KBM-7 (cell line): Measurements from ENCODE around the gene FAM181A.

Experiments
- DNase-seq: peaks from one replicate; pipeline ENCODE4 v3.0.0-alpha.2; 2015
- in situ Hi-C: fragments of 300-500 bp; cut with MboI; formaldehyde crosslinking; loops from 2 replicates; pipeline ENCODE4 v1.14.3; 2020; ENCODE audit warnings: low sequenced_read_pairs, low pct_unique_long_range_greater_than_20kb, mixed read lengths

FAM181A gene

DNA sequence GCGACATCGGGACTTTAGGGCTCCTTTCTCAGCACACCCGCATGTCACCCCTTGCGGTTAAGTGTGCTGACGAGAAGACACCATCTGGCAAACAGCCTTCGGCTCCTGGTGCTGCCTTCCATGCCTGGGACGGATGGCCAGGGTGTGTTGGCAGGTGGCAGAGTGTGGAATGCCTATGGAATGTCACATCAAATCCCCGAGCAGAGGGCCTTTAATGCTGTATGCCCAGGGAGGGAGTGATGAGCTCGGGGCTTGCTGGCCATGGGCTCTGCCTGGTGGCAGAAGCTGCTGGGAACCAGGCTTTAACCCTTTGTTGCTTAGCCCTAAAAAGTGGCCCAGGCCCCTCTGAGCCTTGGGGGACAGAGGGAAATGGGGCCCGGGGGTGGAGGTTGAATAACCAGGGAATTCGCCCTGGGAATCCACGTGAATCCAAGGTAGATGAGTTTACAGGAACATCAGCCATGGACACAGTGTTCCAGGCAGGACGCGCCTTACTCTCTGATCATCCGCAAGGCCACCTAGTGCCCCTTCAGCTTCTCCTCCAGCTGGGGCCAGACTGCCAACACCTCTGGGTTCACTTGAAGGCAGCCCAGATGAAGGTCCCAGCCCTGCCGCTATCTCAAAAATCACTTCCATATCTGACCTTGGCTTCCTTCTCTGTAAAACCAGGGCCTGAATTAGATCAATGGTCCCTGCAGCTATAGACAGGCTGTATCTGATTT lies 17.4 kb downstream of the FAM181A start:
- DNase-seq = no peak
- in situ Hi-C loops = no loop called here

DNA sequence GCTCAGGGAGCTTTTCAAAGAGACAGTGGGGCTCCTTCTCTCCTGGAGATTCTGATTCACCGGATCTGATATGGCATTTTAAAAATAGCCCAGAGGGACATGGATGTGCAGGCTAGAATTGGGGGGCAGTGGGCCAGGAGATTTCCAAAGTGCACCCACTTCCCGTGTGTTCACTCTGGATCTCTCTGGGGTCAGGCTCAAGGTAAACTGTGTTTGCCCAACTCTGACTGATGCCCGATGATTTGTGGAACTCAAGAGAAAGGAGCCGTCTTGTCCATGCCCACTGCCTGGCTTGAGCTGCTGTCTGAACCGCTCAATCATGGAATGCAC lies 17.9 kb downstream of the FAM181A start:
- in situ Hi-C loops = no loop called here
- DNase-seq = no peak

DNA sequence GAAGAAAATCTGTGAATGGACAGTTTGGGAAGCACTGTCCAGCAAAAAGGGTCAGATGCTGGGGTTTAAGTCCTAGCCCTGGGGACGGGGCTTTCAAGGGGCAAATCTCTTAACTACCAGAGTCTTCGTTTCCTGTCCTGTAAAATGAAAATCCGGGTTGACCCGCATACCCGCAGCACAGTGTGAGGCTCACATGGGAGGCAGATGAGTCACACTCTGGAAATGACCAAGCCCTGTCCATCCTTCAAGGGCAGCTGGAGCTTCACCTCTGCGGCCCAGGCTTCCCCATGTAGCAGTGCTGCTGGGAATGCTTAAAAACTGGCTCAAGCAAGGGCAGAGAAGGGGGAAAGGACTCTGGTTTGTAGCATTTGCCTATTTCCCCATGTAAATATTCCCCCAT lies 19.0 kb downstream of the FAM181A start:
- in situ Hi-C loops = no loop called here
- DNase-seq = no peak

DNA sequence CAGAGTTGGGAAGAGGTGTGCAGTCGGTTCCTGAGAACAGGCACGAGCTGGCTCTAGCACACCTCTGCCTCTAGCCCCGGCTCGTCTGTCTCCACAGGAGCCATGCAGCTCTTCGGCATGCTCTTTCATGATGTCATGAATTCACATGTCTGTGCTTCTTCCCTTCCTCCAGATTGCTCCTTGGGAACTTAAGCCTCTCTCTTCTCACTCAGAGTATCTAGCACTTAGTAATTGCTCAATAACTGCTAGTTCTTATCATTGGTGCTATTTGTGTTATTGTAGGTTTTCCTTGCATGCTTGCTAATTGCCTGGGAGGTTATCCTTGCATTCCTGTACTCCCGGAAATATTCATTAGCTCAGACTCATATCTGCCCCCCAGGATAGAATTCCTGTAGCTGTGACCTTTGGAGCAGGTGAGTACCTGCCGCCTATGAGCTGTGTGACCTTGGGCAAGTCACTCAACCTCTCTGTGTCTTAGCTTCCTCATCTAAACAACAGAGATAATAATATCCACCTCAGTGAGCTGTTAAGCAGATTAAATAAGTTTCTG lies 19.5 kb downstream of the FAM181A start:
- no peak for DNase-seq
- in situ Hi-C loops = no loop called here

DNA sequence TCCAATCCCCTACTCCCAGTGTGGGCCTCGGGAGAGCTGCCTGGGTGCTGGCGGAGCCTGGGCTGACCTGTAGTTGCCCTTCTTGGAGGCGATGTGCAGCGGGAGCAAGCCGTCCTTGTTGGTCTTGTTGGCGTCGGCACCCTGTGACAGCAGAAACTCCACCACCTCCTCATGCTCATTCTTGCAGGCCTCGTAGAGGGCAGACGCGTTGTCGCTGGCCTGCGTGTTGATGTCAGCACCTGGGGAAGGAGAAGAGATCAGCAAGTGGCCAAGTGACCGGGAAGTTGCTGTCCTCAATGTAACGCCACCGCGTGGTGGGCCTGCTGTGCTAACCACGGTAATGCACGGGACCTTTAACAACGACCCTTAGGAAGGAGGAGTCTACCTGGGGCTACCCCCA lies 20.1 kb downstream of the FAM181A start:
- in situ Hi-C loops = no loop called here
- no peak for DNase-seq

DNA sequence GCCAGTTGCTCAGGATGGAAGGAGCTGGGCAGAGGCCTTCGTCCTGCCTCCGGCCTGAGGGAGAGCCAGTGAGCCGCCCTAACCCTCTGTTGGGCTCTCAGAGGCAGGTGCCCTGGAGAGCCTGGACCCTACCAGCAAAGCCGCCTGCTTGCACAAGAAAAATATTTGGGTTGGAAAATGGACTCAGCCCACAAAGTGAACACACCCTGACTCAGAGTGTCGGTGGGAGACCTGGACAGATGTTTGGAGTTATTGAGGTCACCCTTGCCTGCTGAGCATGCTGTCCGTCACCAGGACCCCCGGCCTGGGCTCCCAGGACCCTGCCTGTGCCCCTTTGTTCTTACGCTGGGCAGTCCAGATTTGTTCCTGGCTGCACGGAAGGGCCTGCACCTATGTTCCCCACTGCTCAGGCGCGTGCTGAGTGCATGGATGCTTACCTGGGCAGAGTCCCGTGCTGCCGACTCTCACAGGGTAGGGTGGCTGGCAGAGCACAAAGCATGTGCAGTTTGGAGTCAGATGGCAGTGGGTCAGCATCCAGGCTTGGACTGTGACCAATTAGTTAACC lies 22.4 kb downstream of the FAM181A start:
- no peak for DNase-seq
- in situ Hi-C loops = no loop called here

DNA sequence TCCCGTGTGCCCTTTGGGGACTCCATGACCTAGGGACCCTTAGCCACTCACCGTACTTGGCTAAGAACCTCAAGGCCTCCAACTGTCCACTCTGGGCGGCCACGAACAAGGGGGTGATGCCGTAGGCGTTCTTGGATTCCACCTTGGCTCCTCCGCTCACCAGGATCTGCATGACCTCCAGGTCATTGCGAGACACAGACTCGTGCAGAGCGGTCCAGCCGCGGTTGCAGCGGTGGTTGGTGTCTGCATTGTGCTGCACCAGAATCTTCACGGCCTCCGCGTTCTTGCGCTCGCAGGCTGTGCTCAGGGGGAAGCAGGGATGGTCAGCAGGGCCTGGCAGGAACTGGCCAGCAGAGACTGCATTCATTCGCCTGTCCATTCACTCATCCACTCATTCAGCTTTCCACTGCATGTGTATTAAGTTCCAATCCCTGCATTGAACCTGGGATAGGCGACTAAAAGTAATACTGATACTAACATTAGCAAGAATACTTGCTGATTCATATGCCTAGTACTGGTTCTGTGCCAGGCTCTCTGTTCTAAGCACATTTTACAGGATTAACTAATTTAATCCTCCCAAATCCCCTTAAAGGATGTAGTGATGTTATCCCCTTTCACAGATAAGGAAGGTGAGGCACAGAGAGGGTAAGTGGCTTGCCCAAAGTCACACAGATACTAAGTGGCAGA lies 23.9 kb downstream of the FAM181A start:
- in situ Hi-C loops = no loop called here
- DNase-seq = no peak

DNA sequence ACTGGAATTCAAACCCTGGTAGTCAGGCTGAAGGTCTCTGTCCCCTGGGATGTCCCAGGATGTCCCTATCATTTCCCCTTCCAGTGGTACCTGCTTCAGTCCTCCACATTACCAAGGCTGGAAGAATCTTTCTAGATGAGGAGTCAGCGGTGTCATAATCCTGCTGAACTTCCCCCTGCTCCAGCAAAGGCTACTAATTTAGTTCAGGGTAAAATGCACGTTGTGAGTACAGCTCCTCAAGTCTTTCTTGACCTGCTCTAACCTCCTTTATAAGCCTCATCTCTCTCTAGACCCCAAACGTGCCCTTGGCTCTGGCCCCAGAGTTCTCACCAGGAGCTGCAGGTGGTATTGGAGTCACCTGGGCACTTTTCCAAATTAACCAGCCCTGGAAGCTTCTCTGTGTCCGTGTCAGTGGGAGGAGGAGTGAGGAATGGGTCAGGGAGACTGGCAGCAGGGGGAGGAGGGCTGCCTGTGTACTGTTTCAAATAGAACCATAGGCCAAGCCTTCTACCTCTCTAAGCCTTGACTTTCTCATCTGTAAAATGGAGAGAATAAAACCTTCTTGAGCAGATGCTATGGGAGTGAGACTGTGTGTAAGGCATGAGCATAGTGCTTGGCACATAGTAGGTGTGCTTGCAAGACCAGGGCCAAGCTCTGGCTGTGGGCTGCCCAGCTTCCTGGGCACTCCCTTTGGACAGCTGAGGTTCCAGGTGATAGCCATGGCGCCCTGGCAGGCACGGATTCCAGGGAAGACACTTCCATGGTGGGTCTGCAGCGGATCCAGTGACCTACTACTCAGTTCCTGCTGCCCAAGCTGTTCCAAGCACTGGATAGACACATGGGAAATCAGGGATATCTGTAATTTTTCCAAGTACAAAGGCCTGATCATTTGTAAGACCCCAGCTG lies 24.7 kb downstream of the FAM181A start:
- no peak for DNase-seq
- in situ Hi-C loops = no loop called here

DNA sequence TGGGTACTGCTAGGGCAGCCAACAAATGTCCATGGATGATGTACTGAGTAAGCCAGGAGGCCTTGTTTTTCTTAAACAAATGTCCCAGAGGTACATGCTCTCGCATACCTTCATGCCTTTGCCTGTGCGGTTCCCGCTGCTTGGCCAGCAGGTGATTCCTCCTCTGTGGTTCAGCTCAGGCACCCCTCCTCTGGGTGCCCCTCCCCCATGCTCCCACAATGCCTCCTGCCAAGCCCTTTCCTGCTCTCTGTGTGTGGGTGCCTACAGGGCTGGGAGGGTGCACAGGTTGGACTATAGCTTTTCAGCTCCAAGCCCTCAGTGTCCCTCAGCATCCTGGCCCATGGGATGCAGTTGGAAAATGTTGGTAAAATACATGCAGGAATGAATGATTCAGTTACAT lies 25.7 kb downstream of the FAM181A start:
- in situ Hi-C loops = no loop called here
- no peak for DNase-seq

DNA sequence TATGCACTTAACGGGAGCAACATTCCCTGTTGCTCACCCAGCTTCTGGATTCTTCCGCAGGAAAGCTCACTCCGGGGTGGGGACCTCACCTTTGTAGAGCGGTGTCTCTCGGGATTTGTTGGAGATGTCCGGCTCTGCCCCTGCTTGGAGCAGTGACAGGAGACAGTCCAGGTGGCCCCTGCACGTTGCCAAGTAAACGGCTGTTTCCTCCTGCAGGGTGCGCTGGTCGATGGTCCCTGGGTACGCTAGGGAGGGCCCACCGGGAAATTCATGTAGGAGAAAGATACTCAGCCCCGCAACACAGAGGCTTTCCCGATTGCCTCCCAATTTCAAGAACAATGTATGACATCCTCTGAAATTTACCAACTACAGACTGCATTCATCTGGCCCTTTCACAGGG lies 26.1 kb downstream of the FAM181A start:
- in situ Hi-C loops = no loop called here
- no peak for DNase-seq

DNA sequence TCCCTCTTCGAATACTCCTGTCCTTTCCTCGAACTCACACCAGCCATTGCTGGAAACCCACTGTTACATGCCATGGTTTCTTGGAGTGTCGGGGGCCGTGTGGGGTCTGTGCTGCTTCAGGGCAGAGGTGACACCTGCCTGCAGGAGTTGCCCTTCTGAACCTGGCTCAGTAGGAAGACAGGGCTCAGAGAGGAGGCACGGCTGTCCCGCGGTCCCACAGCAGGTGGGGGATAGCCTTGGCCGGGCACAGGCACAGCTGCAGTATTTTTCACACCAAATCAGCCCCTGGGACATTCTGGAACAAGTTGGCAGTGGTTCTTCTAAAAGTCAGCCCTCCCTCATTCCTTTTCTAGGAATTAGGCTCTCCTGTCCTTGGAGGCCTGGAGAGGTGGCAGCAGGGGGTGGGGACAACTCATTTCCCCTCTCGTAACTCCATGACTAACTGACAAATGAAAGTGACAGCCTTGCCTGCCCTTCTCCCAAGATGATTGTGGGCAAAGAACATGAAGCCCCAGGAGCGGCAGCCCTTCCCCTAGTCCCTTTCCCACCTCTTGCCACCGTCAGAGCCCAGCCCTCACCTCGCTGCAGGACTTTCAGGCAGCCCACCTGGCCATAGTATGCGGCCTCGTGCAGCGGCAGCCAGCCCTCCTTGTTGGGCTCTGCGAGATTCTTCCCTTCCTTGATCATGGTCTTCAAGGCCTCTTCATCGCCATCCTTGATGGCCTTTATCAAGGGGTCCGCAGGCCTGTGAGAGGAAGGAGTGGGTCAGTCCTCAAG lies 26.8 kb downstream of the FAM181A start:
- DNase-seq = no peak
- in situ Hi-C loops = no loop called here

DNA sequence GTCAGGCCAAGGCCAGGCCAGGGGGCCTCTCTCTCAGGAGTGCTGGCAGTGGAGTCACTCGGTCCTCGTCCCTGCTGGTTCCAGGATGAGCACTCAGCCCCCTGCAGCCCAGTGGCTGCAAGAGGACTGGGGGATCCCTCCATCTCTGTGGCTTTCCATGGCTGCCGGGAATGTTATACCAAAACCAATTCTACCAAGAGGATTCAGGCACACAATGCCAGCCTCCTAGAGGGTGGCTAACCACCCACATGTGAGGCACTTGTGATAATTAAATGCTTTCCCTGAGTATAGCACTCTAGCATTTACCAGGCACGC lies 27.3 kb downstream of the FAM181A start:
- in situ Hi-C loops = no loop called here

DNA sequence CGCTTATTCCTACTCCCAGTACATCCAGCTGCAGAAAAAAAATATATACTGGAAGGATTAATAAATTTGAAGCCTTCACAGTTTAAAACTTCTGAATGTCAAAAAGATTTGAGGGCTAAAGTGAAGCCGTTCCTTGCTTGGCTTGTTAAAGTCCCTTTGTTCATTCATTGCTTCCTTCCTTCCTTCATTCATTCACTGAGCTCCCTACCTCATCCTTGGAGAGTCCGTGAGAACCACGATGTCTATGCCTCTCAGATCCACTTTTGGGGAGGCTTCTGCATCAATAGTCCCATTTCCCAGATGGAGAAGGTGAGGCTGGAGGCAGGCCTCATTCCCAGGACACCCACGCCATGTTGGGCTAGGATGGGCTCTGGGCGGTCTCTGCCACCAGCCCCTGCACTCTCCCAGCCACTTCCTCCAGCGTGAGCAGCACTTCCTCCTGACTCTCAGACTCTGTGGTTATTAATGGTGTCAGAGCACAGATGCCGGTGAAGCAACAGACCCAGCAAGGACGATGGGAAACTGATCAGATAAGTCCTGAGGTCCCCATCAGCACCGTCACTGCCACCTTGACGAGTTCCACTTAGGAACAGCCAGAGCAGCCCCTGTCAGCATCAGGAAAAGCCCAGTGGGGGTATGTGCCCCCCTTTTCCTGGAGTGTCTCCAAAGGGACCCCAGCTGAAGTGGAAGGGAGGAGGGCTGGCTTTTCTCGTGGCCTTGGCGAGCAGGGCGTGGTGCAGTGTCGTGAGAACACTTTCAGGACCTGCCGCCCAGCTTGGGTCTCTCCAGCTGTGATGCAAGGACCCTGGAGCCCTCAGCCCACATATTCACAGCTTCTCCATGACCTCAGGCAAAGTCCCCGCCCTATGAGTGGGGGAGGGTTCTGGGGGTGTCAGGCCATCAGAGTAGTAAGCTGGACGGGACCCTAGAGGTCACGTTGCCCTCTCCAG lies 28.0 kb downstream of the FAM181A start:
- in situ Hi-C loops = no loop called here
- peak; percentile 74 for DNase-seq

More for the DNA sequence above, 27.3 kb downstream of the FAM181A start:
- DNase-seq = no peak

DNA sequence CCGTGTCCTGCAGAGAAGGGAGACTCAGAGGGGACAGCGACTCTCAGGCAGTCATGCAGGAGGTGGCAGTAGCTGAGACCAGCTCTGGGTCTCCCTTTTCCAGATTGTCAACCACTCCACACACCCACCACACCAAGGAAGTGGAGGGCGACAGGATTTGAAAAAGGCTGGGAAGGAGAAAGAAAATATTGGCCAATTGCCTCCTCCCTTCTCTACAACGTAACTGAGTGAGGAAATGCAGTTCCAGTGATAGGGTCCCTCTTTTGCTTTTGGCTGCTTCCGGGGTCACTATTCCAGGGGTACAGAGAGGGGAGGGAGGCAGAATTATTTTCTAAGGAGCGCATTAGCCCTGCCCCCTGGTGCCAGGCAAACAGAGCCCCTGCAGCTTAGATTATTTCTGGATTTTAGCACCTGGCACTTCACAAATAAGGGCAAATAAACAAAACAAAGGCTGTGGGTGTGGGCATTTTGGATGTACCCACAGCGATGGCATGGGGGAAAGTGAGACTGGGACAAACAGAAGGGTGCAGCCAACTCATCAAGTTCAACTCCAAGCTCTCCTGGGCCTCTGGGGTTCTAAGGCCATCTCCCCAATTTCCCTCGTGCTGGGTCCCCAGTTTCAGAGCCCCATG lies 28.8 kb downstream of the FAM181A start:
- in situ Hi-C loops = no loop called here

DNA sequence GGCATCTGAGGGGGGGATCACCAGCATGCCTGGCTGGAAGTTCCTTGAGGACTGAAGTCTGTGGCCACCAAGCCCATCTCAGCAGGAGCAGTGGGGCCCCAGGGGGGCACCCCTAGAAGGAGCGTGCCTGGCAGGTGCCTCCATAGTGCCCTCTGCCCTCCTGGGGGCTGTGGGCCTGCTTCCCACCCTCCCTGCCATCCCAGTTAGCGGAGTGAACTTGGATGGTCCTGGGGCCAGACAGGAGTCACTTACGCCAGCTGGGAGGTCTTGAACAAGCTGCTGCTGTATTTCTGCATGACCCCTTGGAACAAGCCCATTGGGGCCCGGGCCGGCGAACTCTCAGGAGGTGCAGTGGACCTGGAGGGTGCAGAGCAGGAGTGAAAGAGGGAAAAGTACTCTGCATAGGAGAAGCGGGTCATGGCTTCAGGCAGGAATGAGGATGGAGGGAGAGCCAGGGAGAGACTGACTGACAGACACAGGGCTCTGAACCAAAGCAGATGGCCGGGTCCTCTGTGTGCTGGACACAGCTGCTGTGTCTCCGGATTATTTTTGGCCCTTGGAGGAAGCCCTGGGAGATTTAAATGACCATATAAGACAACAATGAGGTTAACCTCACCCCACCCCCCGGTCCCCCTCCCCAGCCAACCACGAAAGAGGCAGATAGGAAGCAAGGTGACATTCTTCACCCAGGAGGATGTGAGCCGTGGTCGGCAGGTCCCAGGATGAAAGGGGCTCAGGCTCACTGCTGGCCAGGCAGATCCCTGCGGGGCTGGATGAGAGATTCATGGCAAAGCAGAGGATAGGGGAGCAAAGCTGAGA lies 29.6 kb downstream of the FAM181A start:
- DNase-seq = no peak

More for the DNA sequence above, 28.8 kb downstream of the FAM181A start:
- no peak for DNase-seq

DNA sequence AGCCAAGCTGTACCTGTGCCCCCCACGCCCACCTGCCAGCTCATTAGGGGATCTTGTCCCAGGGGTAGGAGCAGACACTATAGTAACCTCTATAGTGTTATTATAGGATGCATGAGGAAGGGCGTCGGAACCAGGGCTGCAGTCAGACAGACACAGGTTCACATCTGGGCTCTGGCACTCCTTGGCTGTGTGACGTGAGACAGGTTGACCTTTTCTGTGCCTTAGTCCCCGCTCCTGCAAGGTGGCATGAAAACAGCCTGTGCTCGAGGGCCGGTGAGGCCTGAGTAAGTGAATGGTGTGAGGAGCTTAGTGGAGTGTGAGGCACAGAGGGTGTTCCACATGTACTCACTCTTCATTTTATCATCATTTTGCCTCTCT lies 30.2 kb downstream of the FAM181A start:
- in situ Hi-C loops = no loop called here

More for the DNA sequence above, 29.6 kb downstream of the FAM181A start:
- in situ Hi-C loops = no loop called here

More for the DNA sequence above, 30.2 kb downstream of the FAM181A start:
- no peak for DNase-seq
